ENCODE results near the gene WDR6.

Gene WDR6

GRCh38 chr3:48991851-48992545 lies 15.2 kb upstream of the WDR6 start:
- no peak overlapping the region for H3K4me3 ChIP-seq (ENCODE audit: low read length)
- H3K4me1 ChIP-seq (ENCODE audit: low read length) = peaks cover 15% of the 10 kb centered on the region
- no peak overlapping the region for H3K9ac ChIP-seq (ENCODE audit: low read length)
- peak overlapping the region; percentile 95 for H3K4me2 ChIP-seq (ENCODE audit: low read length)
- H3K9me3 ChIP-seq (ENCODE audit: insufficient read depth, low read length) = no peaks in the 10 kb centered on the region
- no peak for TF ChIP-seq EZH2phosphoT487 (IDR thresholded peaks at IDR 0.05; ENCODE audit: low read depth)
- TF ChIP-seq, protein P1, sequence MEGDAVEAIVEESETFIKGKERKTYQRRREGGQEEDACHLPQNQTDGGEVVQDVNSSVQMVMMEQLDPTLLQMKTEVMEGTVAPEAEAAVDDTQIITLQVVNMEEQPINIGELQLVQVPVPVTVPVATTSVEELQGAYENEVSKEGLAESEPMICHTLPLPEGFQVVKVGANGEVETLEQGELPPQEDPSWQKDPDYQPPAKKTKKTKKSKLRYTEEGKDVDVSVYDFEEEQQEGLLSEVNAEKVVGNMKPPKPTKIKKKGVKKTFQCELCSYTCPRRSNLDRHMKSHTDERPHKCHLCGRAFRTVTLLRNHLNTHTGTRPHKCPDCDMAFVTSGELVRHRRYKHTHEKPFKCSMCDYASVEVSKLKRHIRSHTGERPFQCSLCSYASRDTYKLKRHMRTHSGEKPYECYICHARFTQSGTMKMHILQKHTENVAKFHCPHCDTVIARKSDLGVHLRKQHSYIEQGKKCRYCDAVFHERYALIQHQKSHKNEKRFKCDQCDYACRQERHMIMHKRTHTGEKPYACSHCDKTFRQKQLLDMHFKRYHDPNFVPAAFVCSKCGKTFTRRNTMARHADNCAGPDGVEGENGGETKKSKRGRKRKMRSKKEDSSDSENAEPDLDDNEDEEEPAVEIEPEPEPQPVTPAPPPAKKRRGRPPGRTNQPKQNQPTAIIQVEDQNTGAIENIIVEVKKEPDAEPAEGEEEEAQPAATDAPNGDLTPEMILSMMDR (IDR thresholded peaks at IDR 0.05; ENCODE audit: low read depth, low read length) = no peak
- no peaks in the 10 kb centered on the region for H3K27me3 ChIP-seq (ENCODE audit: low read depth, low read length)
- no peaks in the 10 kb centered on the region for H4K20me1 ChIP-seq (ENCODE audit: insufficient read depth, low read length)
- H3K36me3 ChIP-seq (replicated peaks; ENCODE audit: low read depth, low read length) = peaks cover 10% of the 10 kb centered on the region
- H2AFZ ChIP-seq (ENCODE audit: low read depth, low read length) = no peak overlapping the region
- peaks cover 36% of the 10 kb centered on the region for H3K79me2 ChIP-seq (ENCODE audit: low read length)
- H3K27ac ChIP-seq (ENCODE audit: low read length) = no peak overlapping the region

DNA sequence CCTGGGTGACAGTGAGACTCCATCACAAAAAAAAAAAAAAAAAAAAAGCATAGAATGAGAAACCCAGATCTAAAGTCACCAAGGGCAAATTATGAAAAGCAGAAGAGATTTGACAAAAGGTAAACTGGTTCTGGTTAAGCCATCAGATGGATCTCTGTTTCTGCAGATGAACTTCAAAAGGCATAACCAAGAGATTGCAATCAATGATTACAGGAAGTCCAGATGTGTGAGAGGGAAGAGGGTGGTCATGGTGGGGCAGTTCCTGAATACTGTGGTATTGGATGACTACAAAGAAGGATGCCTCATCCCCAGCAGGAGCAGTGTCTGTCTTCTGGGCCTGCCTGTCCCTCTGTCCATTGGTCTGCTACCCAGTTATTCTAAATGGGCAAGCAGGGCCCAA lies 13.4 kb upstream of the WDR6 start:
- Histone ChIP-seq H3K27ac (ENCODE audit: low read length) (no peak overlapping the region), H3K79me2 (ENCODE audit: low read length) (peaks cover 35% of the 10 kb centered on the region), H3K4me2 (ENCODE audit: low read length) (no peak overlapping the region), H3K4me3 (ENCODE audit: low read length) (no peak overlapping the region), H4K20me1 (ENCODE audit: insufficient read depth, low read length) (0 out of 2 replicates have a peak, but pooled peaks cover 4% of the 10 kb centered on the region), H2AFZ (ENCODE audit: low read depth, low read length) (no peak overlapping the region), H3K4me1 (ENCODE audit: low read length) (peaks cover 15% of the 10 kb centered on the region), H3K9ac (ENCODE audit: low read length) (no peak overlapping the region), H3K36me3 (replicated peaks; ENCODE audit: low read depth, low read length) (peaks cover 10% of the 10 kb centered on the region), H3K9me3 (ENCODE audit: insufficient read depth, low read length) (no peaks in the 10 kb centered on the region), H3K27me3 (ENCODE audit: low read depth, low read length) (no peaks in the 10 kb centered on the region)
- TF ChIP-seq, protein P1 (IDR thresholded peaks at IDR 0.05; ENCODE audit: low read depth, low read length) = no peak
- no peak for TF ChIP-seq EZH2phosphoT487 (IDR thresholded peaks at IDR 0.05; ENCODE audit: low read depth)

DNA sequence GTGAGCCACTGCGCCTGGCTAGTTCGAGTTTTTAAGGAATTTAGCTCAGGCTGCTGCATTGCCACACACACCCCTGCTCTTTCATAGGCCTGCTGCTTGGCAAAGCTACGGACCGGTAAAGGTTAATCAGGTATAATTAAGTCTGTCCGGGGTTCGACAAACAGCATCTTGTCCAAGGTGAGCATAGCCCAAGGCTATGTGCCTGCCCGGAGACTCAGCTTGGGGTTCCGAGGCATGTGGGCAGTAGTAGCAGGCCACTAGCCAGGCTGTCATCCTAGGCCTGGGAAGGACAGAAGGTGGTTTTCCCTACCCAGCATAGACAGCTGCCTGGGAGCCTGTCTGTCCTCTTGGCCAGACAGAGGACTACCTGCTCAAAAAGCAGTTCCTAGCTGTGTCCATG lies 10.6 kb upstream of the WDR6 start:
- Histone ChIP-seq H3K4me3 (ENCODE audit: low read length) (no peak overlapping the region), H3K79me2 (ENCODE audit: low read length) (peaks cover 7% of the 10 kb centered on the region), H3K4me2 (ENCODE audit: low read length) (no peak overlapping the region), H4K20me1 (ENCODE audit: insufficient read depth, low read length) (0 out of 2 replicates have a peak, but pooled peaks cover 4% of the 10 kb centered on the region), H2AFZ (ENCODE audit: low read depth, low read length) (no peak overlapping the region), H3K9me3 (ENCODE audit: insufficient read depth, low read length) (no peaks in the 10 kb centered on the region), H3K9ac (ENCODE audit: low read length) (no peak overlapping the region), H3K36me3 (replicated peaks; ENCODE audit: low read depth, low read length) (peaks cover 10% of the 10 kb centered on the region), H3K27me3 (ENCODE audit: low read depth, low read length) (no peaks in the 10 kb centered on the region), H3K27ac (ENCODE audit: low read length) (no peak overlapping the region), H3K4me1 (ENCODE audit: low read length) (peaks cover under 1% of the 10 kb centered on the region; the same call in 1 of the 2 replicates)
- TF ChIP-seq, protein P1 (IDR thresholded peaks at IDR 0.05; ENCODE audit: low read depth, low read length) = no peak
- no peak for TF ChIP-seq EZH2phosphoT487 (IDR thresholded peaks at IDR 0.05; ENCODE audit: low read depth)

- Histone ChIP-seq H2AFZ (ENCODE audit: low read depth, low read length) (no peak overlapping the region), H3K9ac (ENCODE audit: low read length) (no peak overlapping the region), H3K27ac (ENCODE audit: low read length) (no peak overlapping the region), H3K9me3 (ENCODE audit: insufficient read depth, low read length) (no peaks in the 10 kb centered on the region), H3K36me3 (replicated peaks; ENCODE audit: low read depth, low read length) (peaks cover 10% of the 10 kb centered on the region), H3K27me3 (ENCODE audit: low read depth, low read length) (no peaks in the 10 kb centered on the region), H3K4me1 (ENCODE audit: low read length) (no peaks in the 10 kb centered on the region), H3K79me2 (ENCODE audit: low read length) (0 out of 2 replicates have a peak, but pooled peaks cover 3% of the 10 kb centered on the region), H3K4me3 (ENCODE audit: low read length) (no peak overlapping the region), H4K20me1 (ENCODE audit: insufficient read depth, low read length) (0 out of 2 replicates have a peak, but pooled peaks cover 4% of the 10 kb centered on the region), H3K4me2 (ENCODE audit: low read length) (no peak overlapping the region)
- TF ChIP-seq, protein P1 (IDR thresholded peaks at IDR 0.05; ENCODE audit: low read depth, low read length) = no peak
- TF ChIP-seq EZH2phosphoT487 (IDR thresholded peaks at IDR 0.05; ENCODE audit: low read depth) = no peak
Observed at GRCh38 chr3:48997102-48997635, 10.0 kb upstream of the WDR6 start.
